GM12878 (cell line): ENCODE results near the gene STON1.

ENCODE experiments used
- BACH1 ChIP-seq: fragments of 450-650 bp; IDR thresholded peaks from 2 replicates; pipeline ENCODE4 v1.6.1; 2017; ENCODE audit warnings: mild to moderate bottlenecking, borderline replicate concordance
- EP300 ChIP-seq, 2 experiments: fragments of 150-350 bp in 1 of 2; IDR thresholded peaks; 2 replicates each; pipeline ENCODE4 v1.6.1; 2011 to 2012; ENCODE audit warnings: low read depth in 2 of 2, low read length in 2 of 2, borderline replicate concordance in 1 of 2, improper control_type of control experiment in 1 of 2, inconsistent platforms in 1 of 2; ENCODE audit not compliant: control insufficient read depth in 1 of 2
- ESRRA ChIP-seq: IDR thresholded peaks from 2 replicates; pipeline ENCODE4 v1.6.1; 2012; ENCODE audit warnings: mild to moderate bottlenecking, low read length, improper control_type of control experiment
- HDAC6 ChIP-seq: fragments of 200-600 bp; sonication (generic); IDR thresholded peaks from one replicate; pipeline ENCODE4 v1.8.0; 2017; ENCODE audit warnings: antibody characterized with exemption; ENCODE audit not compliant: unreplicated experiment
- JUND ChIP-seq: IDR thresholded peaks from 2 replicates; pipeline ENCODE4 v1.6.1; 2012; ENCODE audit warnings: low read depth, mild to moderate bottlenecking, low read length, improper control_type of control experiment, moderate library complexity
- MEF2A ChIP-seq: IDR thresholded peaks from 2 replicates; pipeline ENCODE4 v1.6.1; 2011; ENCODE audit warnings: low read depth, mild to moderate bottlenecking, low read length, moderate library complexity; ENCODE audit not compliant: insufficient read depth
- NFIC ChIP-seq: IDR thresholded peaks from 2 replicates; pipeline ENCODE4 v1.6.1; 2012; ENCODE audit warnings: low read depth, mild to moderate bottlenecking, inconsistent platforms, low read length, moderate library complexity
- RAD21 ChIP-seq: IDR thresholded peaks from 2 replicates; pipeline ENCODE4 v1.6.1; 2011; ENCODE audit warnings: mild to moderate bottlenecking, low read depth, low read length, moderate library complexity; ENCODE audit not compliant: insufficient read depth
- RCOR1 ChIP-seq: conservative IDR thresholded peaks from 2 replicates; pipeline ENCODE4 v1.6.1; 2012; ENCODE audit warnings: low read depth, low read length, improper control_type of control experiment
- TF ChIP-seq, protein P1 (sequence below), 3 experiments: IDR thresholded peaks in 2 of 3; conservative IDR thresholded peaks in 1 of 3; 2 replicates each; pipeline ENCODE4 v1.5.1; 2011; ENCODE audit warnings: low read depth in 3 of 3, low read length in 3 of 3, mild to moderate bottlenecking in 3 of 3, control low read depth in 2 of 3, moderate library complexity in 2 of 3, inconsistent platforms in 1 of 3, mixed read lengths in 1 of 3; ENCODE audit not compliant: control insufficient read depth in 2 of 3, insufficient read depth in 1 of 3; ENCODE audit errors: extremely low read depth in 1 of 3
- TF ChIP-seq, protein P2 (sequence below): IDR thresholded peaks from 2 replicates; pipeline ENCODE4 v1.6.1; 2012; ENCODE audit warnings: low read depth, low read length, improper control_type of control experiment

DNA sequence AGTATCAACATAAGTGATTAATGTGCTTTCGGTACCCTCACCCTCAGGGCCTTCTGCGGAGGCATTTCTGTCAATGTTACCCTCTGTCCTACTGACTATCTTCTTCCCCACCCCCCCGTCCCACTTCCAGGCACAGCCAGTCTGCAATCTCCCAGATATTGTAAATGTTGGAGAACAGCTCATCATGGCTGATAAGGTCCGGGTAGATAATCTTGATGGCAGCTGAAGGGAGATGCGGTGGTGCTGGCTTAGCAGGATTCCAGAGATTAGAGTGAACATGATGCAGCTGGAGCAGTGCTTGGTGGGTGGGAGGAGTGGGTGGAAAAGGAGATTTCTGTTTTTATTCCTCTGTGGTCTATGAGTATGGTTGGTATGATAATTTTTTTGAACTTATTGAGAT is 103.2 kb downstream of the STON1 start:
- TF ChIP-seq RAD21 (no peak), ESRRA (no peak), MEF2A (no peak), JUND (no peak), BACH1 (no peak), RCOR1 (no peak), HDAC6 (no peak), EP300 (IDR thresholded peaks at IDR 0.05; ENCODE audit: borderline replicate concordance in 1 of 2, control insufficient read depth in 1 of 2, low read depth in 2 of 2, low read length in 2 of 2) (no peak), NFIC (no peak)
- TF ChIP-seq, protein P1, sequence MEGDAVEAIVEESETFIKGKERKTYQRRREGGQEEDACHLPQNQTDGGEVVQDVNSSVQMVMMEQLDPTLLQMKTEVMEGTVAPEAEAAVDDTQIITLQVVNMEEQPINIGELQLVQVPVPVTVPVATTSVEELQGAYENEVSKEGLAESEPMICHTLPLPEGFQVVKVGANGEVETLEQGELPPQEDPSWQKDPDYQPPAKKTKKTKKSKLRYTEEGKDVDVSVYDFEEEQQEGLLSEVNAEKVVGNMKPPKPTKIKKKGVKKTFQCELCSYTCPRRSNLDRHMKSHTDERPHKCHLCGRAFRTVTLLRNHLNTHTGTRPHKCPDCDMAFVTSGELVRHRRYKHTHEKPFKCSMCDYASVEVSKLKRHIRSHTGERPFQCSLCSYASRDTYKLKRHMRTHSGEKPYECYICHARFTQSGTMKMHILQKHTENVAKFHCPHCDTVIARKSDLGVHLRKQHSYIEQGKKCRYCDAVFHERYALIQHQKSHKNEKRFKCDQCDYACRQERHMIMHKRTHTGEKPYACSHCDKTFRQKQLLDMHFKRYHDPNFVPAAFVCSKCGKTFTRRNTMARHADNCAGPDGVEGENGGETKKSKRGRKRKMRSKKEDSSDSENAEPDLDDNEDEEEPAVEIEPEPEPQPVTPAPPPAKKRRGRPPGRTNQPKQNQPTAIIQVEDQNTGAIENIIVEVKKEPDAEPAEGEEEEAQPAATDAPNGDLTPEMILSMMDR (IDR thresholded peaks at IDR 0.05 in 2 of 3, conservative IDR thresholded peaks at IDR 0.05 in 1 of 3; ENCODE audit: control insufficient read depth in 2 of 3, extremely low read depth in 1 of 3, insufficient read depth in 1 of 3, low read depth in 3 of 3, low read length in 3 of 3), result no peak
- TF ChIP-seq, protein P2, sequence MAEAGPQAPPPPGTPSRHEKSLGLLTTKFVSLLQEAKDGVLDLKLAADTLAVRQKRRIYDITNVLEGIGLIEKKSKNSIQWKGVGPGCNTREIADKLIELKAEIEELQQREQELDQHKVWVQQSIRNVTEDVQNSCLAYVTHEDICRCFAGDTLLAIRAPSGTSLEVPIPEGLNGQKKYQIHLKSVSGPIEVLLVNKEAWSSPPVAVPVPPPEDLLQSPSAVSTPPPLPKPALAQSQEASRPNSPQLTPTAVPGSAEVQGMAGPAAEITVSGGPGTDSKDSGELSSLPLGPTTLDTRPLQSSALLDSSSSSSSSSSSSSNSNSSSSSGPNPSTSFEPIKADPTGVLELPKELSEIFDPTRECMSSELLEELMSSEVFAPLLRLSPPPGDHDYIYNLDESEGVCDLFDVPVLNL, result no peak
